NCI-H1930 (cell line): Measurements from ENCODE around the gene DNAJC11.

Source experiments
- DNase-seq, 2 experiments: peaks; one replicate each; lab custom pipeline; 2025; lab: John Stamatoyannopoulos, UW

The DNAJC11 gene, protein sequence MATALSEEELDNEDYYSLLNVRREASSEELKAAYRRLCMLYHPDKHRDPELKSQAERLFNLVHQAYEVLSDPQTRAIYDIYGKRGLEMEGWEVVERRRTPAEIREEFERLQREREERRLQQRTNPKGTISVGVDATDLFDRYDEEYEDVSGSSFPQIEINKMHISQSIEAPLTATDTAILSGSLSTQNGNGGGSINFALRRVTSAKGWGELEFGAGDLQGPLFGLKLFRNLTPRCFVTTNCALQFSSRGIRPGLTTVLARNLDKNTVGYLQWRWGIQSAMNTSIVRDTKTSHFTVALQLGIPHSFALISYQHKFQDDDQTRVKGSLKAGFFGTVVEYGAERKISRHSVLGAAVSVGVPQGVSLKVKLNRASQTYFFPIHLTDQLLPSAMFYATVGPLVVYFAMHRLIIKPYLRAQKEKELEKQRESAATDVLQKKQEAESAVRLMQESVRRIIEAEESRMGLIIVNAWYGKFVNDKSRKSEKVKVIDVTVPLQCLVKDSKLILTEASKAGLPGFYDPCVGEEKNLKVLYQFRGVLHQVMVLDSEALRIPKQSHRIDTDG

DNA sequence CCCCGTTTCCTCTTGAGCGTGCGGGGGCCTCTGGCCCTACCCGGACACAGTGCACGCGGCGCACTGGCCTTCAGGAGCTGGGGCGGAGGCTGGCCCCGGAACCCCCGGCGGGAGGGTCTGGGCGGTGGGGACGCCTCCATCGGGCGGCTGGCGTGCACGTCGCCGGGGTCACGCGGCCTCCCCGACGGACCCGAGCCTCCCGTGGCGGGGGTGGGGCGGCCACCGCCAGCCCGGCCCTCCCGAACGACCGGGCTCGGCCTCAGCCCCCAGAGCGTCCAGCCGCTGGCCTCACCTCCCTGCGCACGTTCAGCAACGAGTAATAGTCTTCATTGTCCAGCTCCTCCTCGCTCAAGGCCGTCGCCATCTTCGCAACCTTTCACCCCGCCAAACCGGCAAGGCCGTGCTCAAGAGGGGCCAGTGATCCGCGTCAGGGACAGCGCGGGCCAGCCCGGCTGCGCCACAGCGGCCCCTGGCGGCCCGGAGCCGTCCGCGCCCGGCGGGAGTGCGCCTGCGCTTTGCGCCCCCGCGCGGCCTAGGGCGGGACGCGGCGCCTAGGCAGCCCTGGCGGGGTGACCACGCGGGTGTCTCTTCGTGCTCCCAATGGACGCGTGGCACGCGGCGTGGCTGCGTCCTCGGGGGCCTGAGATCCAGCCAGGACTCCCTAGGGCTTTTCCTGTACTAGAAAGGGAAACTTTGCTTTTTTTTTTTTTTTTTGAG is at the start of gene DNAJC11:
TSS of gene DNAJC11 (minus strand) at position 380 of the 717 bp plus-strand sequence. CDS start at position 364, 16 bp downstream.
- peak; percentile 56 to 90 for DNase-seq

GRCh38 chr1:6750490-6750889 is 48.9 kb upstream of the DNAJC11 start:
- DNase-seq = no peak

DNA sequence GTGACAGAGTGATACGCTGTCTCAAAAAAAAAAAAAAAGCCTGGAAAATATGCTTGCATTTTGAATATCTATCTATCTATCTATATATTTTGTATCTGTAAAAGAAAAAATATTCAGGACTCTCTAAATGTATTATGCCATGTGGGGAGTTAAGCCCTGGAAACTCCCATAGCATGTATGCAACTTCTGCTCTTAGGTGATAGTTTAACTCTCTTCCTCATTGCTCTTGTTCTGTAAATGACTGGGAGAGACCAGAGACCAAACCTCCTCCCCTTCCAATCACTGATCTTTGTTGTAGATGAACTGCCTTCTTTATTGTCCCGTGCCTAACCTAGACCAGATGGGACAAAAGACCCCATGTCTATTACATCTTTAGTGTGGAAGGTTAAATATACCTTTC is 46.1 kb upstream of the DNAJC11 start:
- DNase-seq = no peak

- no peak for DNase-seq
Measured at GRCh38 chr1:6745073-6745472, 43.5 kb upstream of the DNAJC11 start.

DNA sequence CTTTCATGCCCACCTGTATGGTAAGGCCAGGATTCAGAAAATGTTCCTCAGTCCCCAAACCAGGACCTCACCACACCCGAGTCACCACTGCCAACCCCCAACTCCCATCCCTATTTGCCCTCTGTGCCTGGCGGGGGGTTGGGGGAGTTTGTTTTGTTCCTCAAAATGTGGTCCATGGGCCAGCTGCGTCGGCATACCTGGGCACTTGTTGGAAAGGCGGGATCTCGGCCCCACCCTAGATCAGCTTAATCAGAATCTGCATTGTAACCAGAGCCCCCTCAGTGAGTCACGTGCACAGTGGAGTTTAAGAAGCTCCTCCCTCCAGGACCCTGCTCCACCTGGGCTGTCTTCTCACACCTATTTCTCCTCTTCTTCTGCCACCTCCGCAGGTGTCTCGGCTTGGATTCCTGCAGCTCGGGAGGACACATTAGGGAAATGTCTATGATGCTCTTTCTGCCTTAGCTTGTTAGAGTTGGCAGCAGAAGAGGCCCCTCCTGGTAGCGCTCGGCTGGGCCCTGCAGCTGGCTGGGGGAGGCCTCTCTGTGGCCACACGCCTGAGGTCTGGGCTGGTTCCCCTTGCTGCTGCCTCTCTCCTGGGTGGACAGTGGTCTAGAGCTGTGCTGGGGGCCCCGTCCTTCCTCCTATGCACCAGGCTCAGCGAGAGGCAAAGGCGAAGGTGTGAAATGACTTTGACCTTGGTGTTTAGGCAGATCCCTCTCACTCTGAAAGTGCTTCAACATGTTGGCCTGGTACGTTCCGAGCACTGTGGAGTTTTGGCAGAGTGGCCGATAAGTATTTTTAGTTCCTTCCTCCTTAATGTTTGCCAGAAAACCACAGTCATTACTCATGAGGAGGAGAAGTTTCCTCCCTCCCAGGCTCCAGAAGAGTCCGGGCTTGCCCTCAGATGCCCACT is 41.8 kb upstream of the DNAJC11 start:
- no peak for DNase-seq

- DNase-seq = peak; percentile 7 to 8
Measured at GRCh38 chr1:6742676-6743188, 41.1 kb upstream of the DNAJC11 start.

DNA sequence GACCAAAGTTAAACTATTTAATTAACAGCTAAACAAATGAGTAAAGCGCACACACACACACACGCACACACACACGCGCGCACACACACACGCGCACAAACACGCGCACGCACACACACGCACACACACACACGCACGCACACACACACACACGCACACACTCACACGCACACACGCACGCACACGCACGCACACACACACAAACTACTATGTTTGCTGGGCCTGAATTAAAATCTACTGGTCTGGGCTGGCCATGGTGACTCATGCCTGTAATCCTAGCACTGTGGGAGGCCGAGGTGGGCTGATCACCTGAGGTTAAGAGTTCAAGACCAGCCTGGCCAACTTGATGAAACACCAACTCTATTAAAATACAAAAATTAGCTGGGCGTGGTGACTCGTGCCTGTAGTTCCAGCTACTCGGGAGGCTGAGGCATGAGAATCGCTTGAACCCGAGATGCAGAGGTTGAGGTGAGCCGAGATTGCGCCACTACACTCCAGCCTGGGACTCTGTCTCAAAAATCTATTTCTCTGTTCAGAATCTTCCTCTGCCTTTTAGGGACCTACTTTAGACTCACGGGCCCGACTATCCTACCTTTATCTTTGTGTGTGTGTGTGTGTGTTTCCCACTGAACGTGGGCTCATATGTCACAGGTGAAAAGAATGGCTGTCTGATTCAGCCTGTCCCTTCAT is 37.5 kb upstream of the DNAJC11 start:
- no peak for DNase-seq

DNA sequence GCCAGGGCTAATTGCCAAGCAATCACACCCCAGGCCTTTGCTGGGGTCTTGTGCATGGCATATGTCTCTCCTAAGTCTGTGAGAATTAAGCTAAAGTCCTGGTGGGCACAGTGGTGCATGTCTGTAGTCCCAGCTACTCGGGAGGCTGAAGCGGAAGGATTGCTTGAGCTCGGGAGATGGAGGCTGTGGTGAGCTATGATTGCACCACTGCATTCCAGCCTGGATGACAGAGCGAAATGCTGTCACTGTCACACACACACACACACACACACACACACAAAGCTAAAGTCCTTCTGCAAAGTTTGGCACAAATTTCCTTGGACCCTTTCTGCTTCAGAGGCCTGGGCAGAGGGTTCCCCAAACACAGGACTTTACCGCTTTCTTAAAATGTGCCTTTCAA is 31.3 kb upstream of the DNAJC11 start:
- no peak for DNase-seq

- DNase-seq = no peak
Measured at GRCh38 chr1:6731905-6732304, 30.3 kb upstream of the DNAJC11 start.

- DNase-seq = no peak
Measured at GRCh38 chr1:6730880-6731279, 29.3 kb upstream of the DNAJC11 start.

- no peak for DNase-seq
Measured at GRCh38 chr1:6730473-6730872, 28.9 kb upstream of the DNAJC11 start.

- DNase-seq = peak; percentile 10 to 24
Measured at GRCh38 chr1:6727535-6727934, 25.9 kb upstream of the DNAJC11 start.

DNA sequence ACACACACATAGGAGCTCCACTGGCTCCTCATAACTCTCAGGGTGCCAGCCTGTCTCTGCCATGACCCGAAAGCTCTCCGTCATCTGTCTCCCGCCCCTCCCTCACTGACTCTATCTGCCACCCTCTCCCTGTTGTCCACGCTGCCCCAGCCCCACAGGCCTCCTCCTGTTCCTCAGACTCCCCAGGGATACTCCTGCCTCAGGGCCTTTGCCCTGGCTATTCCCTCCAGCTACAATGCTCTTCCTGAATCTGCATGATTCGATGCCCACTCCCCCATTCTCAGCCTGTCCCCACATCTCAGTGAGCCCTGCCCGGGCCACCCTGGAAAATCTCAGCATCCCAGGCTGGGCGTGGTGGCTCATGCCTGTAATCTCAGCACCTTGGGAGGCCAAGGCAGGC is 24.6 kb upstream of the DNAJC11 start:
- no peak for DNase-seq

GRCh38 chr1:6724517-6725141 is 23.0 kb upstream of the DNAJC11 start:
- no peak for DNase-seq

- no peak for DNase-seq
Measured at GRCh38 chr1:6723621-6724428, 22.2 kb upstream of the DNAJC11 start.

DNA sequence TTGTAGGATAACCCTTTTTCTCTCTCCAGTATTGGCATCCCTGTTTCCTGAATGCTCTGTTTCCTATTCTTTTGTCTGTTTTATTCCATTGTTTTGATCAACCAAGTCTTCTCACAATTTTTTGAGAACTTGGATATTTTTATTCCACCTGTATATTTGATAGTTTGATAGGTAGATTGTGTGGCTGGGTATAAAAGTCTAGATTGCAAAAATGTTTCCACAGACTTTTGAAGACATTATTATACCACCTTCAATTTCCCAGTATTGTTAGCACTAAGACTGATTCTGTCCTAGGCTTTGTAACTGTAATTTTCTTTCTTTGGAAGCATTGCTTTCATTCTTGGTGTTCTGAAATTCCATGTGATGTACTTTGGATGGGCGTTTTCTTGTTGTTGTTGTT is 9.6 kb upstream of the DNAJC11 start:
- no peak for DNase-seq

- DNase-seq = no peak
Measured at GRCh38 chr1:6704746-6705145, 3.1 kb upstream of the DNAJC11 start.

- no peak for DNase-seq
Measured at GRCh38 chr1:6703016-6703415, 1.4 kb upstream of the DNAJC11 start.

- no peak for DNase-seq
Measured at GRCh38 chr1:6700853-6701436, 671 bp downstream of the DNAJC11 start.
